Astrocyte (in vitro differentiated cells and primary cell): Measurements from ENCODE around the gene SLC6A7.

ENCODE experiments used
- CTCF ChIP-seq: IDR thresholded peaks from 2 replicates; pipeline ENCODE4 v1.5.1; 2011; ENCODE audit warnings: low read depth, mild to moderate bottlenecking, inconsistent platforms, low read length, moderate library complexity; ENCODE audit not compliant: insufficient read depth
- EZH2 ChIP-seq: IDR thresholded peaks from 2 replicates; pipeline ENCODE4 v1.6.1; 2012; ENCODE audit warnings: mild to moderate bottlenecking, low read length, inconsistent platforms; ENCODE audit not compliant: insufficient read depth

- TF ChIP-seq CTCF (no peak), EZH2 (no peak)
These were observed 56.6 kb downstream of the SLC6A7 start for GRCh38 chr5:150246429-150246828.
